GM21447 (cell line): Measurements from ENCODE around the gene ERCC6L2.
A peak's percentile ranks its signal among the peaks of the same experiment; 100 is the strongest.

Source experiments
- ATAC-seq: cut with Tn5 transposase; IDR thresholded peaks from one replicate; pipeline ENCODE4 v1.9.1; 2021; ENCODE audit not compliant: unreplicated experiment

ERCC6L2 gene

GRCh38 chr9:95875305-95876137 is at the start of gene ERCC6L2:
Gene ERCC6L2, plus strand, starts transcription at chr9:95875691. Its CDS starts 348 bp downstream, at chr9:95876039.
- peak; percentile 83 for ATAC-seq

GRCh38 chr9:95826183-95826838 is 49.2 kb upstream of the ERCC6L2 start:
- no peak for ATAC-seq

- ATAC-seq = no peak
Observed at GRCh38 chr9:95830768-95831167, 44.7 kb upstream of the ERCC6L2 start.

GRCh38 chr9:95831810-95832209 is 43.7 kb upstream of the ERCC6L2 start:
- ATAC-seq = no peak

- ATAC-seq = no peak
Observed at GRCh38 chr9:95833546-95834178, 41.8 kb upstream of the ERCC6L2 start.

- ATAC-seq = no peak
Observed at GRCh38 chr9:95834281-95834907, 41.1 kb upstream of the ERCC6L2 start.

GRCh38 chr9:95835393-95835792 is 40.1 kb upstream of the ERCC6L2 start:
- no peak for ATAC-seq

GRCh38 chr9:95836072-95836471 is 39.4 kb upstream of the ERCC6L2 start:
- no peak for ATAC-seq

GRCh38 chr9:95839012-95839411 is 36.5 kb upstream of the ERCC6L2 start:
- ATAC-seq = no peak

GRCh38 chr9:95840074-95840473 is 35.4 kb upstream of the ERCC6L2 start:
- ATAC-seq = no peak

- no peak for ATAC-seq
Observed at GRCh38 chr9:95841377-95841776, 34.1 kb upstream of the ERCC6L2 start.

- no peak for ATAC-seq
Observed at GRCh38 chr9:95845751-95846150, 29.7 kb upstream of the ERCC6L2 start.

GRCh38 chr9:95848764-95849163 is 26.7 kb upstream of the ERCC6L2 start:
- no peak for ATAC-seq

- peak; percentile 97 for ATAC-seq
Observed at GRCh38 chr9:95852059-95853032, 23.1 kb upstream of the ERCC6L2 start.

GRCh38 chr9:95854386-95855020 is 21.0 kb upstream of the ERCC6L2 start:
- ATAC-seq = no peak

- no peak for ATAC-seq
Observed at GRCh38 chr9:95855961-95856360, 19.5 kb upstream of the ERCC6L2 start.

- no peak for ATAC-seq
Observed at GRCh38 chr9:95857124-95857523, 18.4 kb upstream of the ERCC6L2 start.

GRCh38 chr9:95857896-95858295 is 17.6 kb upstream of the ERCC6L2 start:
- ATAC-seq = no peak

GRCh38 chr9:95862343-95862742 is 13.1 kb upstream of the ERCC6L2 start:
- no peak for ATAC-seq
